DND-41 (cell line): Measurements from ENCODE around the gene LAMC3.

Source experiments
- ATAC-seq: fragments of 200-7000 bp; cut with Tn5 transposase; 3 replicates; pipeline ENCODE4 v1.9.1; 2021; ENCODE audit warnings: low read depth; ENCODE audit not compliant: insufficient read depth
- DNase-seq: peaks from one replicate; pipeline ENCODE4 v3.0.0-alpha.2; 2020
- H2AFZ ChIP-seq: 2 replicates; pipeline ENCODE4 v1.6.0; 2012; ENCODE audit warnings: low read depth, low read length
- H3K27ac ChIP-seq: 2 replicates; pipeline ENCODE4 v1.5.1; 2012; ENCODE audit warnings: low read length, inconsistent platforms
- H3K27me3 ChIP-seq: fragments of 200-600 bp; sonication (generic); 2 replicates; pipeline ENCODE4 v1.6.0; 2012; ENCODE audit warnings: low read length, mild to moderate bottlenecking, inconsistent platforms; ENCODE audit not compliant: insufficient read depth, poor library complexity
- H3K36me3 ChIP-seq: 2 replicates; pipeline ENCODE4 v1.5.1; 2012; ENCODE audit warnings: low read length, inconsistent platforms; ENCODE audit not compliant: insufficient read depth
- H3K4me1 ChIP-seq: 2 replicates; pipeline ENCODE4 v1.5.1; 2012; ENCODE audit warnings: mild to moderate bottlenecking, low read length; ENCODE audit not compliant: insufficient read depth
- H3K4me2 ChIP-seq: 2 replicates; pipeline ENCODE4 v1.6.0; 2012; ENCODE audit warnings: mild to moderate bottlenecking, moderate library complexity, low read length, inconsistent platforms; ENCODE audit not compliant: insufficient read depth
- H3K4me3 ChIP-seq, 2 experiments: fragments of 200-600 bp in 1 of 2; shearing (Covaris generic) in 1 of 2; 2 replicates each; pipeline ENCODE4 v1.5.1; 2012 to 2016; ENCODE audit warnings: inconsistent platforms in 2 of 2, low read length in 2 of 2, mild to moderate bottlenecking in 2 of 2, low read depth in 1 of 2, moderate library complexity in 1 of 2
- H3K79me2 ChIP-seq: 2 replicates; pipeline ENCODE4 v1.6.0; 2012; ENCODE audit warnings: low read length, inconsistent platforms; ENCODE audit not compliant: insufficient read depth
- H3K9ac ChIP-seq: 2 replicates; pipeline ENCODE4 v1.6.0; 2012; ENCODE audit warnings: low read depth, mild to moderate bottlenecking, inconsistent platforms, low read length, moderate library complexity
- H3K9me3 ChIP-seq: 2 replicates; pipeline ENCODE4 v1.5.1; 2012; ENCODE audit warnings: low read length, moderate library complexity, mild to moderate bottlenecking, inconsistent platforms; ENCODE audit not compliant: insufficient read depth, severe bottlenecking
- H4K20me1 ChIP-seq: 2 replicates; pipeline ENCODE4 v1.6.0; 2012; ENCODE audit warnings: low read length; ENCODE audit not compliant: insufficient read depth
- EZH2 ChIP-seq: IDR thresholded peaks from 3 replicates; pipeline ENCODE4 v1.6.1; 2012; ENCODE audit warnings: borderline replicate concordance, low read depth, mild to moderate bottlenecking, moderate library complexity, low read length, inconsistent platforms; ENCODE audit not compliant: severe bottlenecking
- TF ChIP-seq, protein P1 (sequence below): IDR thresholded peaks from 2 replicates; pipeline ENCODE4 v1.5.1; 2012; ENCODE audit warnings: borderline replicate concordance, low read length, moderate library complexity, mild to moderate bottlenecking; ENCODE audit not compliant: poor library complexity, severe bottlenecking; ENCODE audit errors: extremely low read depth

LAMC3 gene

DNA sequence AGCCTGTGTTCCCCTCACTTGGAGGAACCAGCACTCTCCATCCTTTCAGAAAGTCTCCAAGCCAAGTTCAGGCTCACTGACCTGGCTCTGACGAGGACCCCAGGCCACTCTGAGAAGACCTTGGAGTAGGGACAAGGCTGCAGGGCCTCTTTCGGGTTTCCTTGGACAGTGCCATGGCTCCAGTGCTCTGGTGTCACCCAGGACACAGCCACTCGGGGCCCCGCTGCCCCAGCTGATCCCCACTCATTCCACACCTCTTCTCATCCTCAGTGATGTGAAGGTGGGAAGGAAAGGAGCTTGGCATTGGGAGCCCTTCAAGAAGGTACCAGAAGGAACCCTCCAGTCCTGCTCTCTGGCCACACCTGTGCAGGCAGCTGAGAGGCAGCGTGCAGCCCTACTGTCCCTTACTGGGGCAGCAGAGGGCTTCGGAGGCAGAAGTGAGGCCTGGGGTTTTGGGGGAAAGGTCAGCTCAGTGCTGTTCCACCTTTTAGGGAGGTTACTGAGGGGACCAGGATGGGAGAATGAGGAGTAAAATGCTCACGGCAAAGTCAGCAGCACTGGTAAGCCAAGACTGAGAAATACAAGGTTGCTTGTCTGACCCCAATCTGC lies 111.8 kb downstream of the LAMC3 start:
- peaks cover 2% of the 10 kb centered on the region; the same call in 1 of the 2 replicates for H4K20me1 ChIP-seq
- H3K9me3 ChIP-seq = no peaks in the 10 kb centered on the region
- ATAC-seq (no peak), DNase-seq (no peak)
- no peak overlapping the region for H2AFZ ChIP-seq
- H3K4me3 ChIP-seq = no peak overlapping the region
- H3K36me3 ChIP-seq = peaks cover 2% of the 10 kb centered on the region; the same call in 1 of the 2 replicates
- no peak overlapping the region for H3K27ac ChIP-seq
- peaks cover 11% of the 10 kb centered on the region for H3K79me2 ChIP-seq
- H3K9ac ChIP-seq = no peak overlapping the region
- no peak overlapping the region for H3K4me2 ChIP-seq
- TF ChIP-seq EZH2 = no peak
- TF ChIP-seq, protein P1, sequence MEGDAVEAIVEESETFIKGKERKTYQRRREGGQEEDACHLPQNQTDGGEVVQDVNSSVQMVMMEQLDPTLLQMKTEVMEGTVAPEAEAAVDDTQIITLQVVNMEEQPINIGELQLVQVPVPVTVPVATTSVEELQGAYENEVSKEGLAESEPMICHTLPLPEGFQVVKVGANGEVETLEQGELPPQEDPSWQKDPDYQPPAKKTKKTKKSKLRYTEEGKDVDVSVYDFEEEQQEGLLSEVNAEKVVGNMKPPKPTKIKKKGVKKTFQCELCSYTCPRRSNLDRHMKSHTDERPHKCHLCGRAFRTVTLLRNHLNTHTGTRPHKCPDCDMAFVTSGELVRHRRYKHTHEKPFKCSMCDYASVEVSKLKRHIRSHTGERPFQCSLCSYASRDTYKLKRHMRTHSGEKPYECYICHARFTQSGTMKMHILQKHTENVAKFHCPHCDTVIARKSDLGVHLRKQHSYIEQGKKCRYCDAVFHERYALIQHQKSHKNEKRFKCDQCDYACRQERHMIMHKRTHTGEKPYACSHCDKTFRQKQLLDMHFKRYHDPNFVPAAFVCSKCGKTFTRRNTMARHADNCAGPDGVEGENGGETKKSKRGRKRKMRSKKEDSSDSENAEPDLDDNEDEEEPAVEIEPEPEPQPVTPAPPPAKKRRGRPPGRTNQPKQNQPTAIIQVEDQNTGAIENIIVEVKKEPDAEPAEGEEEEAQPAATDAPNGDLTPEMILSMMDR = no peak
- H3K27me3 ChIP-seq = no peaks in the 10 kb centered on the region
- peaks cover 3% of the 10 kb centered on the region; the same call in 1 of the 2 replicates for H3K4me1 ChIP-seq

DNA sequence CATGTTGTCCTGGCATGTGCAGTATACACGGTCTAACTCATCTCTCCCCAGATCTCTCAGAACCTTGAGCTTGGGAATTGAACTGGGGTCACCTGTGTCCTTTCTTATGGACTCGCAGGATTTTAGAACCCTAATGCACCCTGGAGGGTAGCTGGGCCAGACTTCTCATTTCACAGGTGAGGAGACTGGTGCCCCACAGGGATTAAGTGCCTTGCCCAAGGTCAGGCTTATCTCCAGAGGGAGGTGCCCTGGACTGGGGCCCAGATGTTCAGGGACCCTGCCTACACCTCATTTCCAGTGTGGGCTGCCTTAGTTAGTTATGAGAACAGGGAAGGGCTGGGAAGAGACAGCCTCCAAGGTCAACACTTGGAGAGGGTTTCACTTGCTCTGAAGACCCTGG lies 112.4 kb downstream of the LAMC3 start:
- TF ChIP-seq EZH2 = no peak
- TF ChIP-seq, protein P1 = no peak
- Histone ChIP-seq H2AFZ (no peak overlapping the region), H3K4me1 (peaks cover 7% of the 10 kb centered on the region), H3K4me3 (no peak overlapping the region), H4K20me1 (peaks cover 4% of the 10 kb centered on the region; the same call in 1 of the 2 replicates), H3K36me3 (peaks cover 4% of the 10 kb centered on the region; the same call in 1 of the 2 replicates), H3K79me2 (peaks cover 17% of the 10 kb centered on the region), H3K27me3 (no peaks in the 10 kb centered on the region), H3K27ac (no peak overlapping the region), H3K4me2 (no peak overlapping the region), H3K9me3 (no peaks in the 10 kb centered on the region), H3K9ac (no peak overlapping the region)
- ATAC-seq (no peak), DNase-seq (no peak)

DNA sequence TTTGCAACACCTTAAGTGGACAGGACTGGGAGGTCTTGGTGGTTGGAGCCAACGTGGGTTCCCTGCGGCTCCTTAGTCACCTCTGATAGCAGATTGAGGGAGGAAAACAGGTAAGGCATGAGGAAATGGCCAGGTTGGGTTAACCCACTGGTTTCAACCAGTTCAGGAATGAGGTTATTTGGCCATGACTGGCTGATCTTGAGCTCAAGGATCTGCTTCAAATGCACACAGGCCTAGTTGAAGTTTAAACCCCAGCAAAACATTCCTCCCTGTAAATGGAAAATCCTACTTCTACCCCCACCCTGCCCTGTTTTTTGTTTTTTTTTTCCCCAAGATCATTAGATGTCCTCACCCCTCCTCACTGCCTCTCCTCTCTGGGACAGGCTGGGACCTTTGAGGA lies 113.2 kb downstream of the LAMC3 start:
- no peak for ATAC-seq
- Histone ChIP-seq H3K27ac (no peak overlapping the region), H2AFZ (no peak overlapping the region), H3K4me3 (no peak overlapping the region), H3K36me3 (peaks cover 4% of the 10 kb centered on the region; the same call in 1 of the 2 replicates), H3K9ac (no peak overlapping the region), H3K4me2 (no peak overlapping the region), H3K4me1 (peaks cover 15% of the 10 kb centered on the region), H3K27me3 (no peaks in the 10 kb centered on the region), H3K9me3 (no peaks in the 10 kb centered on the region), H3K79me2 (peaks cover 25% of the 10 kb centered on the region), H4K20me1 (peaks cover 4% of the 10 kb centered on the region; the same call in 1 of the 2 replicates)
- TF ChIP-seq, protein P1 = no peak
- TF ChIP-seq EZH2 = no peak
- no peak for DNase-seq
